ENCODE measurements around the gene CABP1.

DNA sequence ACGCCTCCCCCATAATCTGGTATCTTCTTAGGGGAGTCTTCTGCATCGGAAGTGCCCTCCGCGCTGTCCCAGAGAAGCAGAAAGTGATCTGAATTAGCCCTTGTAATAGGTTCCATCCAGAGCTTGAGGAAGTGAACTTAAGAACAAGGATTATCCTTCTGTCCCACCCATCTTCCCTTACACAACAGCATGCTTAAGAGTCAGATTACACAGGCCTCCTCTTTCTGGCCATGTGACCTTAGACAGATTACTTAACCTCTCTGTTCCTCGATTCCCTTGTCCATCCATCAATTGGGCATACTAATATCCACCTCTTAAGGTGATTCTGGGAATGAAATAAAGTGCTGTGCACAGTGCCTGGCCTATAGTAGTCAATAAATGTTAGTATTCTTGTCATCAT is 11.4 kb downstream of the CABP1 start:
- TF ChIP-seq, protein P1, sequence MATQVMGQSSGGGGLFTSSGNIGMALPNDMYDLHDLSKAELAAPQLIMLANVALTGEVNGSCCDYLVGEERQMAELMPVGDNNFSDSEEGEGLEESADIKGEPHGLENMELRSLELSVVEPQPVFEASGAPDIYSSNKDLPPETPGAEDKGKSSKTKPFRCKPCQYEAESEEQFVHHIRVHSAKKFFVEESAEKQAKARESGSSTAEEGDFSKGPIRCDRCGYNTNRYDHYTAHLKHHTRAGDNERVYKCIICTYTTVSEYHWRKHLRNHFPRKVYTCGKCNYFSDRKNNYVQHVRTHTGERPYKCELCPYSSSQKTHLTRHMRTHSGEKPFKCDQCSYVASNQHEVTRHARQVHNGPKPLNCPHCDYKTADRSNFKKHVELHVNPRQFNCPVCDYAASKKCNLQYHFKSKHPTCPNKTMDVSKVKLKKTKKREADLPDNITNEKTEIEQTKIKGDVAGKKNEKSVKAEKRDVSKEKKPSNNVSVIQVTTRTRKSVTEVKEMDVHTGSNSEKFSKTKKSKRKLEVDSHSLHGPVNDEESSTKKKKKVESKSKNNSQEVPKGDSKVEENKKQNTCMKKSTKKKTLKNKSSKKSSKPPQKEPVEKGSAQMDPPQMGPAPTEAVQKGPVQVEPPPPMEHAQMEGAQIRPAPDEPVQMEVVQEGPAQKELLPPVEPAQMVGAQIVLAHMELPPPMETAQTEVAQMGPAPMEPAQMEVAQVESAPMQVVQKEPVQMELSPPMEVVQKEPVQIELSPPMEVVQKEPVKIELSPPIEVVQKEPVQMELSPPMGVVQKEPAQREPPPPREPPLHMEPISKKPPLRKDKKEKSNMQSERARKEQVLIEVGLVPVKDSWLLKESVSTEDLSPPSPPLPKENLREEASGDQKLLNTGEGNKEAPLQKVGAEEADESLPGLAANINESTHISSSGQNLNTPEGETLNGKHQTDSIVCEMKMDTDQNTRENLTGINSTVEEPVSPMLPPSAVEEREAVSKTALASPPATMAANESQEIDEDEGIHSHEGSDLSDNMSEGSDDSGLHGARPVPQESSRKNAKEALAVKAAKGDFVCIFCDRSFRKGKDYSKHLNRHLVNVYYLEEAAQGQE (IDR thresholded peaks at IDR 0.05; ENCODE audit: insufficient read depth in 1 of 2, low read depth in 2 of 2, low read length in 2 of 2), result no peak
- no peak for TF ChIP-seq POLR2AphosphoS5 (IDR thresholded peaks at IDR 0.05; ENCODE audit: low read depth, low read length)
- no peak for TF ChIP-seq SIN3A (IDR thresholded peaks at IDR 0.05; ENCODE audit: borderline replicate concordance, insufficient read depth, low read length)
- no peak for TF ChIP-seq TAF1 (IDR thresholded peaks at IDR 0.05; ENCODE audit: borderline replicate concordance, insufficient read depth, low read length)
- TF ChIP-seq FOXP2 (optimal IDR thresholded peaks at IDR 0.05; ENCODE audit: borderline replicate concordance, extremely low read depth, extremely low read length, insufficient read depth), result no peak

All from PFSK-1 (cell line).